ENCODE measurements around the gene NACAD. TPM values are rescaled to one million over a fixed set of nuclear protein-coding genes. Genes with fewer than 3 reads are reported as not detected.

The NACAD gene
- total RNA-seq, 4 donors from 2014 or later: 0.04 to 1.9 (median 0.62) TPM; not detected in 1

DNA sequence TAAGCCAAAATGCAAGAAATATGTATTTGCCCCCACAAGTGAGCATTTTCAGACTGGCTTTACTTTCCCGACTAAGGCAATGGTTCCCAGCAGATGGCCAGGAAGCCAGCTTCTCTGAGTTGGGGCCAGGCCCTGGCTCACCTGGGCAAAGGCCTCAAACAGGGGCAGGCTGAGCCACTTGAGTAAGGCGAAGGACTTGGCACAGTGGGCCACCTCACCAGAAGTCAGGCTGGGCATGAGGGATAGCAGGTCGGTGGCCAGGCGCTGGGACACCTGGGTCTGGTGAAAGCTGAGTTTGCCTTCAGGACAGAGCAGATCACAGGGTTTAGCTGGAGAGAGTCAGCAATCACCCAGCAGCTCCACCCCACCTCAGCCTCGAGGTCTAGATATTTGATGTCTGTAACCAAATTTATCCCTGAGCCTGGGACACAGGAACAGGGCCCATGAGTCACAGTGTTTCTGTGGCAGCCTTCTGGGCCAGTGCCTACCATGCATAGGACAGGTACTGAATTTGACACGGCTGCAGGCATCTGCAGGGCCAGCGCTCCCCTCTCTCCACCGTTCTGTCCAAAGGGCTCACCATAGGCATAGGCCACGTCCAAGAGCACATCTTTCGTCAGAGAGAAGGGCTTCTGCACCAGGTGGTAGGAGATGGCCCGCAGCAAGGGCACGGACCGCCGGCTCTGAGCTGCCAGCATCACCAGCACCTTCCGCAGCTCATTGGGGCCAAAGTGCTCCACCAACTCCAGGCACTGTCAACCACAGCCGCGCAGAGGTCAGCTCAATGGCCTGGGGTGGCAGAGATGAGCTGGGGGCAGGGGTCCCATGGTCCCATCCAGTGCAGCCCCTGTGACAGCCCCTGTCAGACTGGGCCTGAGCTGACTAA, 15.4 kb upstream of the NACAD start:
- intact Hi-C loops (cut with DNase I): no loop called here
- peaks cover 13 to 45% (median 17%) of the 10 kb centered on the region in 3 donors for H3K4me1 ChIP-seq
- no peak for DNase-seq
- 79 to 87% methylated on average over 7 to 11 of the region's 17 CpGs for WGBS, 2 donors
- H3K4me3 ChIP-seq: no peak overlapping the region
- peaks cover 74 to 100% (median 91%) of the 10 kb centered on the region in 3 donors for H3K36me3 ChIP-seq
- no peaks in the 10 kb centered on the region for H3K9me3 ChIP-seq
- H3K27ac ChIP-seq: no peak overlapping the region
- no peak for TF ChIP-seq POLR2A (IDR thresholded peaks at IDR 0.05)
- TF ChIP-seq, protein P1, sequence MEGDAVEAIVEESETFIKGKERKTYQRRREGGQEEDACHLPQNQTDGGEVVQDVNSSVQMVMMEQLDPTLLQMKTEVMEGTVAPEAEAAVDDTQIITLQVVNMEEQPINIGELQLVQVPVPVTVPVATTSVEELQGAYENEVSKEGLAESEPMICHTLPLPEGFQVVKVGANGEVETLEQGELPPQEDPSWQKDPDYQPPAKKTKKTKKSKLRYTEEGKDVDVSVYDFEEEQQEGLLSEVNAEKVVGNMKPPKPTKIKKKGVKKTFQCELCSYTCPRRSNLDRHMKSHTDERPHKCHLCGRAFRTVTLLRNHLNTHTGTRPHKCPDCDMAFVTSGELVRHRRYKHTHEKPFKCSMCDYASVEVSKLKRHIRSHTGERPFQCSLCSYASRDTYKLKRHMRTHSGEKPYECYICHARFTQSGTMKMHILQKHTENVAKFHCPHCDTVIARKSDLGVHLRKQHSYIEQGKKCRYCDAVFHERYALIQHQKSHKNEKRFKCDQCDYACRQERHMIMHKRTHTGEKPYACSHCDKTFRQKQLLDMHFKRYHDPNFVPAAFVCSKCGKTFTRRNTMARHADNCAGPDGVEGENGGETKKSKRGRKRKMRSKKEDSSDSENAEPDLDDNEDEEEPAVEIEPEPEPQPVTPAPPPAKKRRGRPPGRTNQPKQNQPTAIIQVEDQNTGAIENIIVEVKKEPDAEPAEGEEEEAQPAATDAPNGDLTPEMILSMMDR (IDR thresholded peaks at IDR 0.05): no peak
- no peaks in the 10 kb centered on the region for H3K27me3 ChIP-seq

DNA sequence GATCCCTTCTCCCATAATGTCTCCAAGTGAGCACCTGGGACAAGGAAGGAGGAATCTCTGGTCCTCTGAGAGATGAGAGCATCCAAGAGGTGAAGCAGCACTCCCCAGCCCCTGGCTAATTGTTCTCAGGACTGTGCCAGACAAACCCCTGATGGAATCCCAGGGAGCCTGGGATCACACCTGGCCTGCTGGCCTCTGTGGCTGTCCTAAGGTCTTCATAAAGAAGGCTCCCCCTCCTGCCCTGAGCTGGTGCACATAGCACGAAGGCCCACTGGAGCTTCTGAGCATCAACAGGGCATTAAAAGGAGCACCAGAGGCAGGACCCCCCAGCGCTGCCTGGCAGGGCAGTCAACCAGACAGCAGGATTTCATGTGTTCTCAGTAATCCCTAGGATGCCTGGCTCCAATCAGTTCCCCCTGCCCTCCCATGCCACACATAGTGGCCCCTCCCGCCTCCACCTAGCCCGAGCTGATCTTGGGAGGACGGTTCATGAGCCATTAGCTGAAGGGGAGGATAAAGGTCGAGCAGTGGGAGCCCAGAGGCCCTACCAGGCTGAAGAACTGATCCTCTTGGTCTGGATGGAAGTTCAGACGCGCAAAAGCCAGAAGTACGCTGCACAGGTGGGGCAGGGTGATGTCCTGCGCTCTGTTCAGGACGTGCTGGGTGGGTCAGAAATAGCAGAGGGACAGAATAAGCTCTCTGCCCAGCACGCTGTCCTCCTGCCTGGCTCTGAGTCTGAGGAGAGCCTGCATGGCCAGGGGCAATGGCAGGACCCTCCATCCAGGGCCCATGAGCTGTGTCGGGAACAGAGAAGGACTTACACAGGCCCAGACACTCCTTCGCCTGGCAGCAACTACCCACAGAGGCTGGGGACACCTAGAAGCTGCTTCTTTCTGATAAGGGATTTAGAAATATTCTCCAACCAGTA, 14.3 kb upstream of the NACAD start:
- Histone ChIP-seq H3K4me1 (peaks cover 6 to 36% (median 6%) of the 10 kb centered on the region in 3 donors), H3K9me3 (no peaks in the 10 kb centered on the region), H3K4me3 (no peak overlapping the region), H3K27me3 (no peaks in the 10 kb centered on the region), H3K27ac (no peak overlapping the region), H3K36me3 (peaks cover 67 to 99% (median 81%) of the 10 kb centered on the region in 3 donors)
- 92 to 98% methylated on average over 2 to 9 of the region's 14 CpGs for WGBS, 2 donors
- intact Hi-C loops (cut with DNase I): no loop called here
- DNase-seq: no peak
- TF ChIP-seq POLR2A (IDR thresholded peaks at IDR 0.05): no peak
- TF ChIP-seq, protein P1 (IDR thresholded peaks at IDR 0.05): no peak

DNA sequence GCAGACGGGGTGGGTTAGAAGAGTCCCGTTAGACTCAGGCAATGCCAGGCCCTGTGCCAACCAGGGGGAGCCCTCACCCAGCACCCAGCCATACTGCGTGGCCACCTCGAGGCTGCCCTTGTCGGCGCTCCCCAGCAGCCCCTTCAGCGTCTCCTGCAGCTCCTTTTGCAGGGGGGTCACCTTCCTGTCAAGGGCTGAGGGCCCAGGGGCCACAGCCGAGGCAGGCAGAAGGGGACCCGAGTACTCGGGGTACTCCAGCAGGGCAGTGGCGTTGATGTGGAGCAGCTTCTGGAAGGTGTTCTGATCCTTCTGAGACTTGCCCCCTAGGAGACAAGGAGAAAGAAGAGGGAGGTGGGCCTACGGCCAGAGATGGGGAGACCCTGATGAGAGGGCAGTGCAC, 13.0 kb upstream of the NACAD start:
- Histone ChIP-seq H3K9me3 (no peaks in the 10 kb centered on the region), H3K36me3 (peaks cover 61 to 92% (median 72%) of the 10 kb centered on the region in 3 donors), H3K27ac (no peak overlapping the region), H3K4me3 (no peak overlapping the region), H3K4me1 (peaks cover 5 to 23% (median 6%) of the 10 kb centered on the region in 3 donors), H3K27me3 (no peaks in the 10 kb centered on the region)
- TF ChIP-seq, protein P1 (IDR thresholded peaks at IDR 0.05): no peak
- no peak for TF ChIP-seq POLR2A (IDR thresholded peaks at IDR 0.05)
- no peak for DNase-seq
- WGBS, 2 donors: 87% methylated on average over 6 of the region's 12 CpGs; no CpG with 5 or more reads in 1 of the 2 donors
- intact Hi-C loops (cut with DNase I): no loop called here

DNA sequence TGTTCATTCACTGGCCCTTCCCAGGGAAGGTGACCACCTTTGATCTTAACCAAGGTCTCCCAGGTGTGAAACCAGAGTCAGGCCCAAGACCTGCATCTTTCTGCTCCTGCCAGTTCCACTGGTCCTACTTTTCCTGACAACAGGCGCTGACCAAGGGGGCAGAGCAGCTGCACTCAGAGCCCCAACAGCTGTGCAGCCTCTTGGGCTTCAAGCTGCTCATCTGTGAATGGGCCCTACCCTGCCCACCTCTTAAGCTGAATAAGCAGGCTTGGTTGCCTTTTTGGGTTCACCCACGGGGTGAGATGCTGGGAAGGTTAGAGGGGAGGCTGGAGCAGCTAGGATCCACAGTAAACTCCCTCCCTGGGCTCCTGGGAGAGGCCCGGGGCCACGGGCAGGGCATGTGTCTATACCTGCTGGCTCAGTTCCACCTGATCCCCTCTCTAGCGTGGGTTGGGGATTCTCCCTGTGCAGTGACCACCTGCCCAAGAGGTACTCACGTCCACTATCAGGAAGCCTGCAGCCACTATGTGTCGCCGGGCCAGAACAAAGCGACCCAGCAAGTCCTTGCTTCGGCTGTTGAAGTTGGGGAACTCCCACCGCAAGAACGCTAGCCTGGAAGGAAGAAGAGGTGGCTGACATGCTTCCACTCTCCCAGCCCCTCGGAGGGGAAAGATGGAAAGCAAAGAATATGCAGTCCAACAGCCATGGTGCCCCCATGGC, 12.2 kb upstream of the NACAD start:
- intact Hi-C loops (cut with DNase I): no loop called here
- TF ChIP-seq, protein P1 (IDR thresholded peaks at IDR 0.05): no peak
- TF ChIP-seq POLR2A (IDR thresholded peaks at IDR 0.05): no peak
- H3K9me3 ChIP-seq: no peaks in the 10 kb centered on the region
- H3K27me3 ChIP-seq: no peaks in the 10 kb centered on the region
- H3K27ac ChIP-seq: no peak overlapping the region
- H3K4me3 ChIP-seq: no peak overlapping the region
- no peak for DNase-seq
- H3K36me3 ChIP-seq: peaks cover 59 to 84% (median 63%) of the 10 kb centered on the region in 3 donors
- 83% methylated on average over 1 of the region's 13 CpGs; no CpG with 5 or more reads in 1 of the 2 donors for WGBS, 2 donors
- peaks cover 5 to 20% (median 6%) of the 10 kb centered on the region in 3 donors for H3K4me1 ChIP-seq
